ENCODE measurements around the gene CHCHD4. TPM values are rescaled to one million over a fixed set of nuclear protein-coding genes. Genes with fewer than 3 reads are reported as not detected.

The CHCHD4 gene
- total and polyA plus RNA-seq, 4 donors: 12.1 to 18.1 (median 15.0) TPM

GRCh38 chr3:14144423-14145075 is 19.9 kb upstream of the CHCHD4 start:
- H3K4me3 ChIP-seq (ENCODE audit: low read depth, low read length): no peak overlapping the region
- no peaks in the 10 kb centered on the region for H3K9me3 ChIP-seq (ENCODE audit: control insufficient read depth, insufficient read depth, low read length)
- H3K27me3 ChIP-seq (ENCODE audit: control insufficient read depth, insufficient read depth, low read length): no peaks in the 10 kb centered on the region
- peak in 2 of 6 donors; percentile 78 to 89 for DNase-seq (ENCODE audit: low read depth in 4 of 6, low spot score in 6 of 6)
- H3K27ac ChIP-seq (ENCODE audit: low read depth, low read length): peak overlapping the region; percentile 90
- peaks cover 67% of the 10 kb centered on the region for H3K36me3 ChIP-seq (ENCODE audit: control insufficient read depth, insufficient read depth, low read length)
- H3K4me1 ChIP-seq (ENCODE audit: control insufficient read depth, insufficient read depth, low read length): peaks cover 26% of the 10 kb centered on the region
- 36% methylated on average over 2 of the region's 7 CpGs for WGBS (ENCODE audit: insufficient coverage)

GRCh38 chr3:14143271-14144225 is 18.9 kb upstream of the CHCHD4 start:
- Histone ChIP-seq H3K4me3 (ENCODE audit: low read depth, low read length) (no peak overlapping the region), H3K36me3 (ENCODE audit: control insufficient read depth, insufficient read depth, low read length) (peaks cover 69% of the 10 kb centered on the region), H3K27ac (ENCODE audit: low read depth, low read length) (peak overlapping the region; percentile 90), H3K9me3 (ENCODE audit: control insufficient read depth, insufficient read depth, low read length) (no peaks in the 10 kb centered on the region), H3K4me1 (ENCODE audit: control insufficient read depth, insufficient read depth, low read length) (peaks cover 22% of the 10 kb centered on the region), H3K27me3 (ENCODE audit: control insufficient read depth, insufficient read depth, low read length) (no peaks in the 10 kb centered on the region)
- 45% methylated on average over 2 of the region's 7 CpGs for WGBS (ENCODE audit: insufficient coverage)
- DNase-seq (ENCODE audit: low read depth in 4 of 6, low spot score in 6 of 6): peak in 1 of 6 donors; percentile 47

GRCh38 chr3:14142567-14143270 is 18.0 kb upstream of the CHCHD4 start:
- H3K9me3 ChIP-seq (ENCODE audit: control insufficient read depth, insufficient read depth, low read length): no peaks in the 10 kb centered on the region
- peaks cover 18% of the 10 kb centered on the region for H3K4me1 ChIP-seq (ENCODE audit: control insufficient read depth, insufficient read depth, low read length)
- no peak overlapping the region for H3K27ac ChIP-seq (ENCODE audit: low read depth, low read length)
- 87% methylated on average over 5 of the region's 8 CpGs for WGBS (ENCODE audit: insufficient coverage)
- H3K4me3 ChIP-seq (ENCODE audit: low read depth, low read length): no peak overlapping the region
- no peak for DNase-seq (ENCODE audit: low read depth in 4 of 6, low spot score in 6 of 6)
- no peaks in the 10 kb centered on the region for H3K27me3 ChIP-seq (ENCODE audit: control insufficient read depth, insufficient read depth, low read length)
- H3K36me3 ChIP-seq (ENCODE audit: control insufficient read depth, insufficient read depth, low read length): peaks cover 68% of the 10 kb centered on the region

GRCh38 chr3:14141602-14142341 is 17.1 kb upstream of the CHCHD4 start:
- Histone ChIP-seq H3K27ac (ENCODE audit: low read depth, low read length) (no peak overlapping the region), H3K9me3 (ENCODE audit: control insufficient read depth, insufficient read depth, low read length) (no peaks in the 10 kb centered on the region)
- no peak for DNase-seq (ENCODE audit: low read depth in 4 of 6, low spot score in 6 of 6)

GRCh38 chr3:14141144-14141543 is 16.5 kb upstream of the CHCHD4 start:
- H3K4me3 ChIP-seq (ENCODE audit: low read depth, low read length): no peak overlapping the region
- H3K27me3 ChIP-seq (ENCODE audit: control insufficient read depth, insufficient read depth, low read length): no peaks in the 10 kb centered on the region
- H3K9me3 ChIP-seq (ENCODE audit: control insufficient read depth, insufficient read depth, low read length): no peaks in the 10 kb centered on the region
- H3K4me1 ChIP-seq (ENCODE audit: control insufficient read depth, insufficient read depth, low read length): peaks cover 21% of the 10 kb centered on the region
- H3K27ac ChIP-seq (ENCODE audit: low read depth, low read length): no peak overlapping the region
- no CpG with 5 or more reads among the region's 2 CpGs for WGBS (ENCODE audit: insufficient coverage)
- no peak for DNase-seq (ENCODE audit: low read depth in 4 of 6, low spot score in 6 of 6)
- peaks cover 68% of the 10 kb centered on the region for H3K36me3 ChIP-seq (ENCODE audit: control insufficient read depth, insufficient read depth, low read length)

More at GRCh38 chr3:14141602-14142341, 17.1 kb upstream of the CHCHD4 start:
- WGBS (ENCODE audit: insufficient coverage): 90% methylated on average over 19 of the region's 19 CpGs
- peaks cover 68% of the 10 kb centered on the region for H3K36me3 ChIP-seq (ENCODE audit: control insufficient read depth, insufficient read depth, low read length)
- peaks cover 21% of the 10 kb centered on the region for H3K4me1 ChIP-seq (ENCODE audit: control insufficient read depth, insufficient read depth, low read length)
- H3K4me3 ChIP-seq (ENCODE audit: low read depth, low read length): no peak overlapping the region
- no peaks in the 10 kb centered on the region for H3K27me3 ChIP-seq (ENCODE audit: control insufficient read depth, insufficient read depth, low read length)

GRCh38 chr3:14140668-14141067 is 16.0 kb upstream of the CHCHD4 start:
- no peak overlapping the region for H3K4me3 ChIP-seq (ENCODE audit: low read depth, low read length)
- H3K9me3 ChIP-seq (ENCODE audit: control insufficient read depth, insufficient read depth, low read length): no peaks in the 10 kb centered on the region
- H3K27me3 ChIP-seq (ENCODE audit: control insufficient read depth, insufficient read depth, low read length): no peaks in the 10 kb centered on the region
- peaks cover 66% of the 10 kb centered on the region for H3K36me3 ChIP-seq (ENCODE audit: control insufficient read depth, insufficient read depth, low read length)
- H3K4me1 ChIP-seq (ENCODE audit: control insufficient read depth, insufficient read depth, low read length): peaks cover 18% of the 10 kb centered on the region
- DNase-seq (ENCODE audit: low read depth in 4 of 6, low spot score in 6 of 6): no peak
- H3K27ac ChIP-seq (ENCODE audit: low read depth, low read length): no peak overlapping the region
- 97% methylated on average over 2 of the region's 2 CpGs for WGBS (ENCODE audit: insufficient coverage)

GRCh38 chr3:14139771-14140170 is 15.1 kb upstream of the CHCHD4 start:
- DNase-seq (ENCODE audit: low read depth in 4 of 6, low spot score in 6 of 6): no peak
- no peaks in the 10 kb centered on the region for H3K9me3 ChIP-seq (ENCODE audit: control insufficient read depth, insufficient read depth, low read length)
- no peak overlapping the region for H3K27ac ChIP-seq (ENCODE audit: low read depth, low read length)
- H3K27me3 ChIP-seq (ENCODE audit: control insufficient read depth, insufficient read depth, low read length): no peaks in the 10 kb centered on the region
- no peak overlapping the region for H3K4me3 ChIP-seq (ENCODE audit: low read depth, low read length)
- H3K4me1 ChIP-seq (ENCODE audit: control insufficient read depth, insufficient read depth, low read length): peaks cover 12% of the 10 kb centered on the region
- WGBS (ENCODE audit: insufficient coverage): 86% methylated on average over 5 of the region's 5 CpGs
- peaks cover 70% of the 10 kb centered on the region for H3K36me3 ChIP-seq (ENCODE audit: control insufficient read depth, insufficient read depth, low read length)

- 91% methylated on average over 12 of the region's 14 CpGs for WGBS (ENCODE audit: insufficient coverage)
- no peaks in the 10 kb centered on the region for H3K27me3 ChIP-seq (ENCODE audit: control insufficient read depth, insufficient read depth, low read length)
- DNase-seq (ENCODE audit: low read depth in 4 of 6, low spot score in 6 of 6): no peak
- no peaks in the 10 kb centered on the region for H3K9me3 ChIP-seq (ENCODE audit: control insufficient read depth, insufficient read depth, low read length)
- H3K27ac ChIP-seq (ENCODE audit: low read depth, low read length): no peak overlapping the region
- H3K4me3 ChIP-seq (ENCODE audit: low read depth, low read length): no peak overlapping the region
- H3K4me1 ChIP-seq (ENCODE audit: control insufficient read depth, insufficient read depth, low read length): peaks cover 6% of the 10 kb centered on the region
- H3K36me3 ChIP-seq (ENCODE audit: control insufficient read depth, insufficient read depth, low read length): peaks cover 77% of the 10 kb centered on the region
Measured at GRCh38 chr3:14138878-14139655, 14.4 kb upstream of the CHCHD4 start.
